HL-60/S4 treated with retinoic acid at 250 ng/mL for 4 days and 3 days (cell line): Measurements from ENCODE around the gene ADGRE3.

Experiments used
- in situ Hi-C: fragments of 300-500 bp; cut with MboI; formaldehyde crosslinking; loops from 2 replicates; pipeline ENCODE4 v1.7.0; 2022; ENCODE audit warnings: low sequenced_read_pairs

ADGRE3 gene

GRCh38 chr19:14674764-14675163 lies at the start of gene ADGRE3:
Gene ADGRE3, minus strand, starts transcription at chr19:14674844. Its CDS starts 74 bp downstream, at chr19:14674770.
- in situ Hi-C loops: no loop called here

GRCh38 chr19:14722127-14722526 lies 47.5 kb upstream of the ADGRE3 start:
- in situ Hi-C loops: no loop called here

GRCh38 chr19:14719162-14719561 lies 44.5 kb upstream of the ADGRE3 start:
- in situ Hi-C loops: no loop called here

- in situ Hi-C loops: no loop called here
Measured at GRCh38 chr19:14718522-14719116, 44.0 kb upstream of the ADGRE3 start.

GRCh38 chr19:14715841-14716240 lies 41.2 kb upstream of the ADGRE3 start:
- in situ Hi-C loops: no loop called here

- in situ Hi-C loops: no loop called here
Measured at GRCh38 chr19:14704450-14704849, 29.8 kb upstream of the ADGRE3 start.

- in situ Hi-C loops: no loop called here
Measured at GRCh38 chr19:14703833-14704232, 29.2 kb upstream of the ADGRE3 start.

GRCh38 chr19:14700711-14701375 lies 26.2 kb upstream of the ADGRE3 start:
- in situ Hi-C loops: no loop called here

GRCh38 chr19:14699641-14700040 lies 25.0 kb upstream of the ADGRE3 start:
- in situ Hi-C loops: no loop called here

- in situ Hi-C loops: no loop called here
Measured at GRCh38 chr19:14695471-14695870, 20.8 kb upstream of the ADGRE3 start.

GRCh38 chr19:14694641-14695266 lies 20.1 kb upstream of the ADGRE3 start:
- in situ Hi-C loops: no loop called here

GRCh38 chr19:14689598-14690503 lies 15.2 kb upstream of the ADGRE3 start, which contains the start of gene ZNF333:
Gene ZNF333, plus strand, starts transcription at chr19:14690048. Its CDS starts 3,444 bp downstream, at chr19:14693492.
- in situ Hi-C loops: loop anchor here (5.0 kb wide), 1 partner anchor 118 kb away; the partner anchor contains the start of gene NDUFB7

- in situ Hi-C loops: loop anchor here (5.0 kb wide), 1 partner anchor 114 kb away; the partner anchor contains the start of gene NDUFB7
Measured at GRCh38 chr19:14686411-14686810, 11.8 kb upstream of the ADGRE3 start.

- in situ Hi-C loops: no loop called here
Measured at GRCh38 chr19:14683439-14683838, 8.8 kb upstream of the ADGRE3 start.

- in situ Hi-C loops: no loop called here
Measured at GRCh38 chr19:14682084-14682483, 7.4 kb upstream of the ADGRE3 start.

- in situ Hi-C loops: no loop called here
Measured at GRCh38 chr19:14678199-14678598, 3.6 kb upstream of the ADGRE3 start.

GRCh38 chr19:14677464-14677863 lies 2.8 kb upstream of the ADGRE3 start:
- in situ Hi-C loops: no loop called here

GRCh38 chr19:14676762-14677161 lies 2.1 kb upstream of the ADGRE3 start:
- in situ Hi-C loops: no loop called here

GRCh38 chr19:14673088-14673487 lies 1.6 kb downstream of the ADGRE3 start:
- in situ Hi-C loops: no loop called here

GRCh38 chr19:14672188-14672872 lies 2.3 kb downstream of the ADGRE3 start:
- in situ Hi-C loops: no loop called here
